ENCODE results near the gene SCUBE1. TPM values are rescaled to one million over a fixed set of nuclear protein-coding genes. Genes with fewer than 3 reads are reported as not detected.

SCUBE1 gene
- total RNA-seq, 4 donors from 2014 or later: 0.78 to 3.5 (median 0.95) TPM

GRCh38 chr22:43152003-43152356, 191.2 kb downstream of the SCUBE1 start:
- intact Hi-C loops (cut with DNase I): no loop called here
- Histone ChIP-seq H3K9me3 (no peaks in the 10 kb centered on the region), H3K4me1 (peaks cover 16 to 21% of the 10 kb centered on the region in 2 donors), H3K4me3 (replicated peaks in 1 of 3) (peak overlapping the region; percentile 39 to 80 (median 63)), H3K36me3 (no peaks in the 10 kb centered on the region), H3K27me3 (no peaks in the 10 kb centered on the region), H3K27ac (peak overlapping the region; percentile 67 to 74 (median 74))
- 16 to 40% methylated on average over 1 to 15 of the region's 18 CpGs for WGBS, 2 donors
- TF ChIP-seq CTCF (IDR thresholded peaks at IDR 0.05) (no peak), POLR2A (IDR thresholded peaks at IDR 0.05) (no peak)
- DNase-seq: no peak

GRCh38 chr22:43151251-43152002, 191.7 kb downstream of the SCUBE1 start, which contains the start of gene TSPO:
Gene TSPO (plus strand): TSS chr22:43151559. CDS start chr22:43159239, 7,680 bp downstream.
- H3K27ac ChIP-seq: peak within 1 kb of the TSS; percentile 67 to 74 (median 74)
- peaks cover 16 to 21% of the 10 kb centered on the region in 2 donors for H3K4me1 ChIP-seq
- H3K27me3 ChIP-seq: no peaks in the 10 kb centered on the region
- WGBS, 2 donors: 1 to 3% methylated on average over 16 to 20 of the region's 75 CpGs
- intact Hi-C loops (cut with DNase I): no loop called here
- no peaks in the 10 kb centered on the region for H3K9me3 ChIP-seq
- no peaks in the 10 kb centered on the region for H3K36me3 ChIP-seq
- DNase-seq: peak; percentile 73 to 75
- TF ChIP-seq CTCF (IDR thresholded peaks at IDR 0.05): no peak
- TF ChIP-seq POLR2A (IDR thresholded peaks at IDR 0.05): peak in 1 of 2 donors; percentile 66
- H3K4me3 ChIP-seq (replicated peaks in 1 of 3): peak within 1 kb of the TSS; percentile 39 to 80 (median 63)

GRCh38 chr22:43150731-43151206, 192.4 kb downstream of the SCUBE1 start:
- TF ChIP-seq CTCF (IDR thresholded peaks at IDR 0.05) (no peak), POLR2A (IDR thresholded peaks at IDR 0.05) (no peak)

GRCh38 chr22:43148581-43148980, 194.6 kb downstream of the SCUBE1 start:
- peaks cover 16 to 21% of the 10 kb centered on the region in 2 donors for H3K4me1 ChIP-seq
- no peaks in the 10 kb centered on the region for H3K27me3 ChIP-seq
- H3K27ac ChIP-seq: no peak overlapping the region
- 82 to 90% methylated on average over 3 to 5 of the region's 6 CpGs for WGBS, 2 donors
- H3K9me3 ChIP-seq: no peaks in the 10 kb centered on the region
- H3K4me3 ChIP-seq (replicated peaks in 1 of 3): no peak overlapping the region
- intact Hi-C loops (cut with DNase I): no loop called here
- no peaks in the 10 kb centered on the region for H3K36me3 ChIP-seq
- no peak for DNase-seq
- TF ChIP-seq POLR2A (IDR thresholded peaks at IDR 0.05) (no peak), CTCF (IDR thresholded peaks at IDR 0.05) (no peak)

More at GRCh38 chr22:43150731-43151206, 192.4 kb downstream of the SCUBE1 start:
- Histone ChIP-seq H3K27ac (peak overlapping the region in 2 of 3 donors; percentile 67 to 74), H3K27me3 (no peaks in the 10 kb centered on the region), H3K4me3 (replicated peaks in 1 of 3) (peak overlapping the region in 1 of 3 donors; percentile 63), H3K9me3 (no peaks in the 10 kb centered on the region), H3K4me1 (peaks cover 16 to 21% of the 10 kb centered on the region in 2 donors), H3K36me3 (no peaks in the 10 kb centered on the region)
- DNase-seq: no peak
- WGBS, 2 donors: 58 to 78% methylated on average over 7 to 14 of the region's 15 CpGs
- intact Hi-C loops (cut with DNase I): no loop called here

- WGBS, 2 donors: 33 to 46% methylated on average over 8 of the region's 8 CpGs
- no peaks in the 10 kb centered on the region for H3K9me3 ChIP-seq
- no peak overlapping the region for H3K27ac ChIP-seq
- no peak overlapping the region for H3K4me3 ChIP-seq (replicated peaks in 1 of 3)
- H3K27me3 ChIP-seq: no peaks in the 10 kb centered on the region
- intact Hi-C loops (cut with DNase I): no loop called here
- TF ChIP-seq POLR2A (IDR thresholded peaks at IDR 0.05) (no peak), CTCF (IDR thresholded peaks at IDR 0.05) (no peak)
- peaks cover 13 to 20% of the 10 kb centered on the region in 2 donors for H3K4me1 ChIP-seq
- peak; percentile 21 to 35 for DNase-seq
- H3K36me3 ChIP-seq: no peaks in the 10 kb centered on the region
Measured at GRCh38 chr22:43147821-43148220, 195.4 kb downstream of the SCUBE1 start.

All from thyroid gland (tissue), 4 donors.